GM12878 (cell line): ENCODE measurements around the gene CHN1.

ENCODE experiments used
- CTCF ChIP-seq, 3 experiments: IDR thresholded peaks in 2 of 3; conservative IDR thresholded peaks in 1 of 3; 2 replicates each; pipeline ENCODE4 v1.5.1; 2011; ENCODE audit warnings: low read depth in 3 of 3, low read length in 3 of 3, mild to moderate bottlenecking in 3 of 3, control low read depth in 2 of 3, moderate library complexity in 2 of 3, inconsistent platforms in 1 of 3, mixed read lengths in 1 of 3; ENCODE audit not compliant: control insufficient read depth in 2 of 3, insufficient read depth in 1 of 3; ENCODE audit errors: extremely low read depth in 1 of 3
- E2F4 ChIP-seq: IDR thresholded peaks from 2 replicates; pipeline ENCODE4 v1.6.1; 2012; ENCODE audit warnings: low read depth, low read length, improper control_type of control experiment
- EED ChIP-seq: sonication (generic); IDR thresholded peaks from 2 replicates; pipeline ENCODE4 v1.6.1; 2016; ENCODE audit warnings: antibody characterized with exemption, low read depth
- EP300 ChIP-seq, 2 experiments: fragments of 150-350 bp in 1 of 2; IDR thresholded peaks; 2 replicates each; pipeline ENCODE4 v1.6.1; 2011 to 2012; ENCODE audit warnings: low read depth in 2 of 2, low read length in 2 of 2, borderline replicate concordance in 1 of 2, improper control_type of control experiment in 1 of 2, inconsistent platforms in 1 of 2; ENCODE audit not compliant: control insufficient read depth in 1 of 2
- RFX5 ChIP-seq: IDR thresholded peaks from 2 replicates; pipeline ENCODE4 v1.6.1; 2011; ENCODE audit warnings: low read depth, low read length, improper control_type of control experiment
- ZZZ3 ChIP-seq: IDR thresholded peaks from 2 replicates; pipeline ENCODE4 v1.6.1; 2011; ENCODE audit warnings: low read depth; ENCODE audit not compliant: control insufficient read depth, insufficient read length
- TF ChIP-seq, protein P1 (sequence below): IDR thresholded peaks from 2 replicates; pipeline ENCODE4 v1.6.1; 2012; ENCODE audit warnings: low read depth, low read length, improper control_type of control experiment

DNA sequence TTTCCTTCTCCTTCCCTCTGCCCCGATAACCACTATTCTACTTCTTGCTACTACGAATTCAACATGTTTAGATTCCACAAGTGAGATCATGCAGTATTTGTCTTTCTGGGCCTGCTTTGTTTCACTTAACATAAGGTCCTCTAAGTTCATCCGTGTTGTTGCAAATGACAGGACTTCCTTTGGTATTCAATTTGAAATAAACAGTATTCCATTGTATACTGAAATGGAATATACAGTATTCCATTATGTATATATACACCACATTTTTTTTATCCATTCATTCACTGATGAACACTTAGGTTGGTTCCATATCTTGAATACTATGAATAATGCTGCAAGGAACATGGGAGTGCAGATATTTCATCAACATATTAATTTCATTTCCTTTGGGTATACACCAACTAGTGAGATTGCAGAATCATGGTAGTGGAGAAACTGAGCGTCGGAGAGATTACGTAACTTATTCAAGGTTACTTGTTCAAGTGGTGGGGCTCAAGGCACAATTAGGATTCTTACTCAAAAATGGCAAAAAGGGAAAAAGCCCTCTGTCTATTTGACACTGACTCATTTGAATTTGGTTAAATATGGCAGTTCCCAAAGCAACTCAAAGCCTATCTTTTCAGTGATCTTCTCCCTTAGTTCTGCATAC is 85.1 kb downstream of the CHN1 start:
- TF ChIP-seq EP300 (IDR thresholded peaks at IDR 0.05; ENCODE audit: borderline replicate concordance in 1 of 2, control insufficient read depth in 1 of 2, low read depth in 2 of 2, low read length in 2 of 2) (no peak), ZZZ3 (no peak), RFX5 (no peak), EED (no peak), CTCF (IDR thresholded peaks at IDR 0.05 in 2 of 3, conservative IDR thresholded peaks at IDR 0.05 in 1 of 3; ENCODE audit: control insufficient read depth in 2 of 3, extremely low read depth in 1 of 3, insufficient read depth in 1 of 3, low read depth in 3 of 3, low read length in 3 of 3) (no peak), E2F4 (no peak)
- TF ChIP-seq, protein P1, sequence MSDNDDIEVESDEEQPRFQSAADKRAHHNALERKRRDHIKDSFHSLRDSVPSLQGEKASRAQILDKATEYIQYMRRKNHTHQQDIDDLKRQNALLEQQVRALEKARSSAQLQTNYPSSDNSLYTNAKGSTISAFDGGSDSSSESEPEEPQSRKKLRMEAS: no peak
